NCI-H146 treated with DMSO at 0.1 percent for 48 hours (cell line): ENCODE data around the gene CFAP99.

Experiments used
- DNase-seq: peaks from one replicate; lab custom pipeline; 2025; ENCODE audit not compliant: unreplicated experiment; lab: John Stamatoyannopoulos, UW

Gene CFAP99

DNA sequence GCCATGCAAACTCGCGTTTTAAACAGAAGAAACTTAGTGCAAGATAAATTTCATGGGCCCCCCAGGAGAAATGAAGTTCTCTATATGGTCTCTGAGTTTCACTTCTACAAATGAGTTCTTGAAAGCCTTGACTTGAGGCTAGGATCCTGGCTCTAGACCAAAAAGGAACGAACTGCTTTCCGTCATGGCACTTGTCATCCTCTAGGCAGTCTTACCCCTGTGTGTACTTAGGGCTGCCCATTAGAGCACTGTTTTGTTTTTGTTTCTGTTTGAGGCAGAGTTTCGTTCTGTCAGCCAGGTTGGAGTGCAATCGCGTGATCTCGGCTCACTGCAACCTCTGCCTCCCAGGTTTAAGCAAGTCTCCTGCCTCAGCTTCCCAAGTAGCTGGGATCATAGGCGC is 79.2 kb downstream of the CFAP99 start:
- no peak for DNase-seq

DNA sequence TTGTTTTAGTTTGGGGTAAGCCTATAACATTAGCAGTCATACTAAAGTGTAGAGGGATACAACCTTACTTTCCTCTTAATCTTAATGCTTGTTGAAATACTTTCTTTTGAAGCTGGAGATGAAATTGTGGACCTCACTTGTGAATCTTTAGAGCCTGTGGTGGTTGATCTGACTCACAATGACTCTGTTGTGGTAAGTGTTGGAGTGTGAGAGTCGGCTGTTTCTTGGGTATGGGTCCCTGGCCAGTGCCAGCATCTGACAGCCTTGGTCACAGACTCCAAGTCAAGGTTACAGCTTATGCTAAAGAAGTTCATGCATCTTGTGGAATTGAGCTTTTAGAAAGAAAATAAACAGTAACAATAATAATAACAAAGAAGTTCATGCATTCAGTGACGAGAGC is 81.8 kb downstream of the CFAP99 start:
- no peak for DNase-seq

DNA sequence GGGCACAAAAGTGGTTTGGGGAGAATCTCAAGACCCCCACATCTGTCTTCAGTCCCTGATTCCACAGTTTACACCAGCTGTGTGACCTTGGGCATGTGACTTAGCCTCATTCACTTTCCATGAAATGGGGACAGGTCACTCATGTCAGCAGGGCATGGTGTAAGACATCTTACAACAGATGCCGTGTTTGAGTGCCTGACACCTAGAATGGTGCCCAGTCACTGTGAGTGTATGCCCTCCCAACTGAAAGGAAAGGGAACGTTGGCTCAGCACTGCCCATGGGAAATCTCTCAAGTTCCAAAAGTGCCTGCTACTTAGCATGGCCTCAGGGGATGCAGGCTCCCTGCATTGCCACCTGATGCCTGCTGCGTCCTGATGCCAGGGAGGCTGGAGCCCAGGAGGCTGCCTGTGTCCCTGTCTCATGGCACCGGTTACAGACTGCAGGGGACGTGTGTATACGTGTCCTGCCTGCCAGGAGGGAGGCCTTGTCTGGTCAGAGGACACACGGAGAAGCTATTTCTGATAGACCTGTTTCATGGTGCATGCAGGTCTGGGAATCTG is 82.4 kb downstream of the CFAP99 start:
- no peak for DNase-seq

DNA sequence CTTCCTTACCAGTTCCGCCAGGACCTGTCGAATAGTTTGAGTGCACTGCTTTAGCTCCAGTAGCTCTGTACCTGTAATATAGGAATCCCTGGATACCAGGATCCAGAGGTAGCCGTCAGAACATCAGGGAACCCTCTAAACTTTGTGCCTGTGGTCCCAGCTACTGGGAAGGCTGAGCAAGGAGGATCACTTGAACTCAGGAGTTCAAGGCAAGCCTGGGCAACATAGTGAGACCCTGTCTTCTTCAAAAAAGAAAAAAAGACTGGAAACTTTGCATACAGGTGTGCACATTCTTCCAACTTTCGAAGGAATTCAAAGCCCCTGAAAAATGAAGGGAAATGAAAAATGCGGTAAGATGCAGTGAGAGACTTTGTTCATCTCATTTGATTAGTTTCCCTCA is 85.1 kb downstream of the CFAP99 start:
- DNase-seq: no peak

DNA sequence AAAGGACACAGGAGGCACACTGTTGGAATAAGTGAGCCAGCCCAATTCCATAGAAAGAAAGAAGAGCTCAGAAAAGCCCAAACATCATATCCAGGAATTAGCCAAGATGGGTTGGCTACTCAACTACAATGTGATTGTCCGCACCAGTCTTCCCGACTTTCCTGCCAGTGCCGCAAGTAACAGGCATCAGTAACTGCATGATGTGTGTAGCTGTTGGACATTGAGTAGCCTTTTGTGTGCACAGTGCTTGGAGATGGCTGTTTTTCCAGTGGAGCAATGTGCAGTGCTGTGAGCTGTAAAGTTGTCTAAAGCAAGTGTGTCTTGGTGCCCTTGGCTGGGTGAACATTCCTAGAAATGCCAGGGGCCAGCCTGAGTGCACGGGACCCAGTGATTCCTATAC is 88.5 kb downstream of the CFAP99 start:
- no peak for DNase-seq

DNA sequence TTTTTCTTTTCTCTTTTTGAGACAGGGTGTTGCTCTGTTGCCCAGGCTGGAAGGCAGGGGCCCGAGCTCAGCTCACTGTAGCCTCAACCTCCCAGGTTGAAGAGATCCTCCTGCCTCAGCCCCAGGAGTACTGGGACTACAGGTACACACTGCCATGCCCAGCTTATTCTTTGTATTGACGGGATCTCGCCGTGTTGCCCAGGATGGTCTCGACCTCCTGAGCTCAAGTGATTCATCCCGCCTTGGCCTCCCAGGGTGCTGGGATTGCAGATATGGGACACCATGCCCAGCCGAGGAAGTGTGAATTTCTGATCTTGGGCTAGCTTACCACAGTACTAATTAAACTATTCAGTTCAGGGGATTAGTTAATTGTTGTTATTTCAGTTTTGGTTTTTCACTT is 89.1 kb downstream of the CFAP99 start:
- DNase-seq: no peak

DNA sequence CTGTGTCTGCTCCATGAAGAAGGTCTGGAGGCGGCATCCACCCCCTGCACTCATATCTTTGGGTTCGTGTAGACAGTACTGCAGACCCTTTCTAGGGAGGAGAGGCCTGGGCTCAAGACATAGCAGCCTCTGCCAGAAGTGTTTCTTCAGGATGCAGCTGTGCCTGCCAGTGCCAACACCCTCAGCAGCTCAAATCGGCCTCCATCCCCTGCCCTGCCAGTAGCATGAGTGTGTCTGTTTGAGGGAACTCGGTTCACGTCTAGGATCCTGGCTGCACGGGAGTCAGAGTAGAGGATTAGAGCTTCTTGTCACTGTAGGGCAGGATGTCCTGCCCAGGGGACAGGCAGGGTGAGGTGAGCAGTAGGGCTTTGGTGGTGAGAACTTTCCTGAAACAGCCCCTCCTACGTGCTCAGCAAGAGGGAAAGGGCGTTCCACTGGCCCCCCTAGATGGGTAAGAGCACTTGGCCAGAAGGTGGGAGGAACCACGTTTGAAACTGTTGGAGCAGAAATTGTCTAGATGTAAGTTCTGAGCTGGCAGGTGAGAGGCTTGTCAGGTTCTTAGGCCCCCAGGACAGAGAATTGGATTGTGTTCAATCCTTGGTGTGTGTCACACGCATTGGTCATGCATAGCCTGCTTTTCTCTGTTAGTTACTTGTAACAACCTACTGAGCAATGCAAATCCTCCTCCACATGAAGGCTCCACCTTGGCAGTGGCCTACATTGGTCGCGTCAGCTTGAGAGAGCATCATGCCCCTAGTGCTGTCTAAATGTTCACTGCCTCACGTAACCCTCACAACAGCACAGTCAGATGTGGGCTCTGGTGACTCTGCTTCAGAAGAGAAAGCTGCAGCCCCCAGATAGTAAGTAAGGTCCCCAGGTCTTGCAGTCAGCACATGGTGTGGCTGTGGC is 91.8 kb downstream of the CFAP99 start:
- no peak for DNase-seq

DNA sequence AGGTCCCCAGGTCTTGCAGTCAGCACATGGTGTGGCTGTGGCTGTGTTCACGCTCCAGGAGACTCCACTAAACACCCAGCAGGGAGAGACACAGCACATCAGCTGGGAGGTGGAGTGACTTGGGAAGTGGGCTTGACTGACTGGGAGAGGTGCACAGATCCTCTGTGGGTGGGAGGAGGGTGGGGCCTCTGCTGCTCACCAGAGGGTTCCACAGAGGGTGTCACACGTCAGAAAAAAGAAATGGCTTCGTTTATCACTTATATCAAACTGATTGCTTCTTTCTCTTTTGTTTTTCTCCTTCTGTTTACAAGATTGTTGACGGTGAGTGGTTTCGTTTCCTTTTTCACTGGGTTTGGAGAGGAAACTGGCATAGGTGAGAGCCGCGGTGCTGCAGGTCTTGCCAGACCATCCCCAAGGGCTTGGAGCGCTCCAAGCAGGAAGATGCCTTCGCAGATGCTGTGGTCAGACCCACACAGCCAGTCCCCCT is 92.9 kb downstream of the CFAP99 start:
- DNase-seq: no peak
